Liver (tissue), 3 donors: ENCODE measurements around the gene PPIE.

ENCODE experiments used
- RAD21 ChIP-seq, 2 donors: IDR thresholded peaks; 2 replicates each; pipeline ENCODE4 v1.6.1; 2016; ENCODE audit warnings: antibody characterized with exemption in 2 of 2, mild to moderate bottlenecking in 2 of 2
- TF ChIP-seq, protein P1 (sequence below): fragments of 150-350 bp; IDR thresholded peaks from 2 replicates; pipeline ENCODE4 v1.5.1; 2017; ENCODE audit warnings: improper control_type of control experiment, low read depth, low read length; ENCODE audit not compliant: missing input control
- donor health status: healthy.
- donor health status: healthy.

DNA sequence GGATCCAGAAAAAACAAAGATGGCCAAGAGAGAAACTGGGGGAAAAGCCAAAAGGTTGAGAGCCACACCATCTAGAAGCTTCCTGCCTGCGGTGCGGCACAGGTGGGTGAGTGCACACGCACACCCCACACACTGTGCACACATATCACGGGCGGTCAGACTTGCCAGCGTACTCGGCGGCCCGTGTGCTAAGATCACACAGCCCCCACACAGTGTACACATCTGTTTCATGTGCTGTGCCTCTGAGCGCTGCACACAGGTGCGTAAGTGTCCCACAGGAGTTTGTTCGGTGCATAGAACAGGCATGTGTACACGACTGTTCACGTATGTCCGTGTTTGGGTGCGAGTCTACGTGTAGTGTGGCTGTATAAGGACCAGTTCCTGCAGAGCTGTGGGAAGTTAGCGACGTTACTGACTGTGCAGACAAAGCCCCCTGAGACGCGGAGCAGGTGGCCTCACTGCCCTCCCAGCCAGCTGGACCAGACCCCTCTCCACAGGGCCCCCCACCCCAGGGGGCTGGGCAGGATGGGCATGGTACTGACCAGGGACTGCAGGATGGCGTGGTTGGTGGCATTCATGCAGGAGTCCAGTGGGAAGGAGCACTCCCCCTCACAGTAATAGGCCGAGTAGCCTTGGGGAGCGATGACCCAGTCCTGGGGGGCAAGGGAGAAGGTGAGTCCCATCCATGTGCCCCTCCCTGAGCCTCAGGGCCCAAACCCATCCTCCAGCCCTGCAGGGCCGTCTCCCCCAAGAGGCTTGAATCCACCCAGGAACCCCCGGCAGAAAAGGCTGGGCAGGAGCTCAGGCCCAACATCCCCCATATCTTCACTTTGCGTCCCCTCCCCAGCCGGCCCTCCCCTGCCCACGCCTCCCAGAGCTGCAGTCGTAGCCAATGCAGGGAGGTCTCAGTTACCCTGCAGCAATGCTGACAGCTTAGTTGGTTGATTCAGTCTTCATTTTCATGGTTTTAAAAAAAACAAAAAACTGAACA lies 24.2 kb downstream of the PPIE start:
- TF ChIP-seq, protein P1, sequence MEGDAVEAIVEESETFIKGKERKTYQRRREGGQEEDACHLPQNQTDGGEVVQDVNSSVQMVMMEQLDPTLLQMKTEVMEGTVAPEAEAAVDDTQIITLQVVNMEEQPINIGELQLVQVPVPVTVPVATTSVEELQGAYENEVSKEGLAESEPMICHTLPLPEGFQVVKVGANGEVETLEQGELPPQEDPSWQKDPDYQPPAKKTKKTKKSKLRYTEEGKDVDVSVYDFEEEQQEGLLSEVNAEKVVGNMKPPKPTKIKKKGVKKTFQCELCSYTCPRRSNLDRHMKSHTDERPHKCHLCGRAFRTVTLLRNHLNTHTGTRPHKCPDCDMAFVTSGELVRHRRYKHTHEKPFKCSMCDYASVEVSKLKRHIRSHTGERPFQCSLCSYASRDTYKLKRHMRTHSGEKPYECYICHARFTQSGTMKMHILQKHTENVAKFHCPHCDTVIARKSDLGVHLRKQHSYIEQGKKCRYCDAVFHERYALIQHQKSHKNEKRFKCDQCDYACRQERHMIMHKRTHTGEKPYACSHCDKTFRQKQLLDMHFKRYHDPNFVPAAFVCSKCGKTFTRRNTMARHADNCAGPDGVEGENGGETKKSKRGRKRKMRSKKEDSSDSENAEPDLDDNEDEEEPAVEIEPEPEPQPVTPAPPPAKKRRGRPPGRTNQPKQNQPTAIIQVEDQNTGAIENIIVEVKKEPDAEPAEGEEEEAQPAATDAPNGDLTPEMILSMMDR, result no peak
- no peak for TF ChIP-seq RAD21 (IDR thresholded peaks at IDR 0.05)
